Activated gamma-delta T cell treated with Interleukin-2 at 50 U/mL for 16 hours (primary cell): Measurements from ENCODE around the gene SAMD3.
"Not testable (repeated sequence)": the region's sequence is repeated elsewhere in the genome, so short reads cannot be mapped to it uniquely, and the experiment has no call there.

ENCODE experiments used
- DNase-seq: peaks from one replicate; pipeline ENCODE4 v3.0.0-alpha.2; 2020

Gene SAMD3

GRCh38 chr6:130127195-130127594 lies 95.6 kb downstream of the SAMD3 start:
- no peak for DNase-seq

- DNase-seq: no peak
Measured at GRCh38 chr6:130122243-130122642, 100.5 kb downstream of the SAMD3 start.

- DNase-seq: no peak
Measured at GRCh38 chr6:130120731-130121130, 102.0 kb downstream of the SAMD3 start.

GRCh38 chr6:130119211-130119610 lies 103.5 kb downstream of the SAMD3 start:
- no peak for DNase-seq

- DNase-seq: no peak
Measured at GRCh38 chr6:130118236-130118635, 104.5 kb downstream of the SAMD3 start.

- DNase-seq: not testable (repeated sequence)
Measured at GRCh38 chr6:130117187-130117701, 105.5 kb downstream of the SAMD3 start.

DNA sequence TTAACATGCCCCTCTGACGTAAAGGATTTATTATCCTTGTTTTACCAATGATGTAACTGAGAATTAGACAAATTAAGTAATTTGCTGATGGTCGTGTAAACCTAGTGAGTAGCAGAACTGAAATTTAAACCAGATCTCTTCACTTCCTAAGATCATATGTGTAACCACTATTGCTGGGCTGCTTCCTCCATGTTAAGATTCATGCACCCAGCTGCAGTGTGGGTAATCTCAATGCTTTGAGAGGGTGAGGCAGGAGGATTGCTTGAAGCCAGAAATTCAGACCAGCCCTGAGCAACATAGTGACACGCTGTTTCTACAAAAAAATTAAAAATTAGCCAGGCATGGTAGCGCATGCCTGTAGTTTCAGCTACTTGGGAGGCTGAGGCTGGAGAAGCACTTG lies 106.5 kb downstream of the SAMD3 start:
- DNase-seq: no peak

DNA sequence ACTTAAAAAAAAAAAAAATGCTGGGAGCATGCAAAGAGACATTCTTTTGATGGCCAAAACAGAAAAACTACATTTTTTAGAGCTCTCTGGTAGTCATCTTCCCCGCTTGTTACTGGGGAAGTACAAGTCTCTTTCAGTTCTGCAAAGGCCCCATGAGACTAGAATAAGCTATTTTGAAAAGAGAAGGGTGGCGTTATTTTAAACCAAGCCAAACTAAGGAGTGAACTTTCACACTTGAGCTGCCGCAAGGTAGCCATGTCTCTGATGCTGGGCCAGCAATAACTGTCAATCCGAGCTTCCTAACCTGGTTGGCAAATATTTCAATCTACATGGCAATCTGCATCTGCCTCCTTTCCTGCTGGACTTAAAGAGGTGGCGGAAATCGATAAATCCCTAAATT lies 107.7 kb downstream of the SAMD3 start:
- no peak for DNase-seq

- no peak for DNase-seq
Measured at GRCh38 chr6:130113201-130113710, 109.5 kb downstream of the SAMD3 start.

- no peak for DNase-seq
Measured at GRCh38 chr6:130111031-130111430, 111.7 kb downstream of the SAMD3 start.

DNA sequence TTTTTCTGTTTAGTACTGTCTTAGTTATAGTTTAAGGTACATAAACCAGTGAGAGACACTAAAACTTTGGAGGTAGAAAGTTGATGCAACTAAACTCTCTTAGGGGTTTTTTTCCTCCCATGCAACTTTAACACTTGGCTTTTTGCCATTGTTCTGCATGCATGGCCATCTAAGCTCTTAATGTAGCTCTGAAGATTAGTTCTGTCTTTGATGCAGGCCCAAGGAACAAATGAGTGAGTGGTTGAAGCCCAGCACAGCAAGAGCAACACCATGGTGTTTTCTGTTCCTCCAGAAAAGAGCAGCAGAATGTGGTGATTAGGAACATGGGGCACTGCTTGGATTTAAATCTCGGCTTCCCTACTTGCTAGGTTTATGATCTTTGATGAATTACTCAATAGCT lies 115.0 kb downstream of the SAMD3 start:
- no peak for DNase-seq

GRCh38 chr6:130105996-130106704 lies 116.6 kb downstream of the SAMD3 start:
- no peak for DNase-seq

DNA sequence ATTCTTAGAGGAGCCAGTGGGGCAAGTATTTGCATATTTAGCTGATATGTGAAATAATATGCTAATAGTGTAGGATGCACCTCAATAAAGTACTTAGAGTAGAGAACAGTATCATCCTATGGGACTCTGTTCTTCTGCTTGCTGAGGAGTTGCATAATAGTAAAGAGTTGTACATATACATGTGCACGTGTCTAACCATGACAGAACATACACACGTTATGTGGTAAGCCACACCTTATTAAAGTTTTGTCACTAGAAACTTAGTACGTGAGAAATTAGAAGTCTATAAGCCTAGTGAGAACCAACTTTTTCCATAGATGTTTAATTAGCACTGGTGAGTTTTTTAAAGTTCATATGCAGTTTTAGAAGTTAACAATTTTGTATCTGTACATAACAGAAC lies 123.6 kb downstream of the SAMD3 start:
- DNase-seq: no peak

DNA sequence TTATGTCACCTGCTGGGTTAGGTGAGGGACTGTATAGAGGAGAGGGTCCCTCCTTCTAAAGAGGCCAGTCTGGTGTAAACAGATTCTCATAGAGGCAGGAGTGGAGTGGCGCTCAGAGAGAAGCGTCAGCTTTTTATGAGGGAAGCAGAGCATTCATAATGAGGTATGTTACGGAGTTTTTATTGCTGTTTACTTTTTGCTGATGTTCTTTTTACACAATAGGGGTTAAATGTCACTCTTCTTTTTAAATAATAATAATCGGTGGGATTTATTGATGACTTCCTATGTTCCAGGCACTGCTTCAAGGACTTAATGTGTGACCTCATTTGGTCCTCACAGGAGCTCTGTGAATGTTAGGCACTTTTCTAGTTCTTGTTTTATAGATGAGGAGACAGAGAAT lies 124.4 kb downstream of the SAMD3 start:
- DNase-seq: no peak
